IMR-90 (cell line): ENCODE measurements around the gene FARS2. TPM values are rescaled to one million over a fixed set of nuclear protein-coding genes. Genes with fewer than 3 reads are reported as not detected.

Experiments used
- ATAC-seq: fragments of 200-7000 bp; cut with Tn5 transposase; 2 replicates; pipeline ENCODE4 v1.9.1; 2020; ENCODE audit warnings: low read depth, mild to moderate bottlenecking, moderate library complexity
- BruUV-seq: library from RNA; stranded (reverse); fragments of 400-500 nt; replicated peaks from 2 replicates; lab custom pipeline; 2021; lab: Mats Ljungman, UMichigan
- CTCF ChIA-PET: fragments of 300-600 bp; formaldehyde crosslinking; extraction: SDS; loops from one replicate; lab custom pipeline; 2021; ENCODE audit warnings: antibody characterized with exemption; lab: Yijun Ruan, JAX
- POLR2A ChIA-PET: fragments of 300-600 bp; sonication (Branson Sonifier 250); formaldehyde crosslinking; loops from one replicate; lab custom pipeline; 2022; ENCODE audit warnings: antibody characterized with exemption; ENCODE audit not compliant: unreplicated experiment; lab: Charles Lee
- DNase-seq: peaks from one replicate; pipeline ENCODE4 v3.0.0; 2013
- H2AFZ ChIP-seq: replicated peaks from 2 replicates; pipeline ENCODE3; 2013; ENCODE audit warnings: low read length, mild to moderate bottlenecking; ENCODE audit not compliant: poor library complexity
- H2AK5ac ChIP-seq: 2 replicates; pipeline ENCODE4 v1.6.1; 2013; ENCODE audit warnings: low read depth, low read length, inconsistent platforms
- H2AK9ac ChIP-seq: replicated peaks from 2 replicates; pipeline ENCODE3; 2013; ENCODE audit warnings: mild to moderate bottlenecking, low read depth, low read length, moderate library complexity; ENCODE audit not compliant: poor library complexity
- H2BK120ac ChIP-seq: 2 replicates; pipeline ENCODE4 v1.6.1; 2013; ENCODE audit warnings: low read depth, low read length, inconsistent platforms
- H2BK15ac ChIP-seq: 3 replicates; pipeline ENCODE4 v1.6.1; 2013; ENCODE audit warnings: low read depth, low read length, inconsistent platforms
- H2BK20ac ChIP-seq: 2 replicates; pipeline ENCODE4 v1.6.1; 2013; ENCODE audit warnings: low read depth, mild to moderate bottlenecking, inconsistent platforms, low read length, moderate library complexity
- H2BK5ac ChIP-seq: 2 replicates; pipeline ENCODE4 v1.6.1; 2013; ENCODE audit warnings: mild to moderate bottlenecking, low read depth, low read length, inconsistent platforms; ENCODE audit not compliant: poor library complexity, severe bottlenecking
- H3K14ac ChIP-seq: replicated peaks from 2 replicates; pipeline ENCODE4 v1.6.1; 2013; ENCODE audit warnings: low read depth, low read length, inconsistent platforms
- H3K18ac ChIP-seq: 2 replicates; pipeline ENCODE4 v1.6.1; 2013; ENCODE audit warnings: low read depth, low read length, control low read depth
- H3K23ac ChIP-seq: 2 replicates; pipeline ENCODE4 v1.6.1; 2013; ENCODE audit warnings: low read depth, low read length, inconsistent platforms
- H3K27ac ChIP-seq: 2 replicates; pipeline ENCODE4 v1.5.1; 2013; ENCODE audit warnings: mild to moderate bottlenecking, control low read depth, low read length; ENCODE audit not compliant: insufficient read depth
- H3K27me3 ChIP-seq: 2 replicates; pipeline ENCODE4 v1.6.1; 2013; ENCODE audit warnings: low read length; ENCODE audit not compliant: control insufficient read depth, insufficient read depth
- H3K36me3 ChIP-seq: 2 replicates; pipeline ENCODE4 v1.6.1; 2013; ENCODE audit warnings: low read length, mixed read lengths; ENCODE audit not compliant: control insufficient read depth, insufficient read depth
- H3K4ac ChIP-seq: 2 replicates; pipeline ENCODE4 v1.6.1; 2013; ENCODE audit warnings: low read depth, low read length, inconsistent platforms
- H3K4me1 ChIP-seq: 2 replicates; pipeline ENCODE4 v1.6.1; 2013; ENCODE audit warnings: low read length, mixed read lengths; ENCODE audit not compliant: control insufficient read depth, insufficient read depth
- H3K4me2 ChIP-seq: 2 replicates; pipeline ENCODE4 v1.6.1; 2013; ENCODE audit warnings: low read depth, mild to moderate bottlenecking, control low read depth, low read length, moderate library complexity
- H3K4me3 ChIP-seq: 2 replicates; pipeline ENCODE4 v1.5.1; 2013; ENCODE audit warnings: low read depth, mild to moderate bottlenecking, control low read depth, low read length, moderate library complexity; ENCODE audit not compliant: insufficient read depth
- H3K56ac ChIP-seq: 2 replicates; pipeline ENCODE4 v1.6.1; 2013; ENCODE audit warnings: low read length, inconsistent platforms; ENCODE audit not compliant: insufficient read depth; ENCODE audit errors: extremely low read depth
- H3K79me1 ChIP-seq, 2 experiments: 2 replicates each; pipeline ENCODE4 v1.6.1; 2013; ENCODE audit warnings: low read length in 2 of 2, inconsistent platforms in 1 of 2, low read depth in 1 of 2
- H3K9ac ChIP-seq: 2 replicates; pipeline ENCODE4 v1.6.1; 2013; ENCODE audit warnings: low read depth, low read length, control low read depth
- H3K9me1 ChIP-seq: 2 replicates; pipeline ENCODE4 v1.6.1; 2013; ENCODE audit warnings: low read length, inconsistent platforms; ENCODE audit not compliant: insufficient read depth
- H3K9me3 ChIP-seq: 2 replicates; pipeline ENCODE4 v1.6.1; 2013; ENCODE audit warnings: low read length; ENCODE audit not compliant: control insufficient read depth, insufficient read depth
- H4K20me1 ChIP-seq: 2 replicates; pipeline ENCODE4 v1.6.1; 2013; ENCODE audit warnings: low read length, inconsistent platforms; ENCODE audit not compliant: insufficient read depth
- H4K5ac ChIP-seq: 2 replicates; pipeline ENCODE4 v1.6.1; 2013; ENCODE audit warnings: mild to moderate bottlenecking, low read depth, low read length, control low read depth
- H4K8ac ChIP-seq, 2 experiments: 2 replicates each; pipeline ENCODE4 v1.6.1; 2013; ENCODE audit warnings: low read depth in 2 of 2, low read length in 2 of 2, control low read depth in 1 of 2, inconsistent platforms in 1 of 2
- H4K91ac ChIP-seq: 2 replicates; pipeline ENCODE4 v1.6.1; 2013; ENCODE audit warnings: low read depth, low read length, inconsistent platforms; ENCODE audit not compliant: insufficient read depth
- CHD1 ChIP-seq: IDR thresholded peaks from 2 replicates; pipeline ENCODE4 v1.6.1; 2012; ENCODE audit warnings: low read depth, low read length, improper control_type of control experiment
- NFE2L2 ChIP-seq: fragments of 150-350 bp; IDR thresholded peaks from 2 replicates; pipeline ENCODE4 v1.6.1; 2016; ENCODE audit warnings: low read depth, mild to moderate bottlenecking, low read length
- RCOR1 ChIP-seq: IDR thresholded peaks from 2 replicates; pipeline ENCODE4 v1.6.1; 2012; ENCODE audit warnings: mild to moderate bottlenecking, low read length, improper control_type of control experiment; ENCODE audit not compliant: insufficient replicate concordance
- WGBS, 2 experiments: methylation state at CpG; one replicate each; pipeline versions ENCODE4 v1.1.5 to v1.1.7; 2013; ENCODE audit warnings: missing lambda C conversion rate in 2 of 2; ENCODE audit not compliant: insufficient read length in 1 of 2; ENCODE audit errors: extremely low coverage in 2 of 2; 5-methylcytosine and 5-hydroxymethylcytosine counted together
- dilution Hi-C: fragments of 300-500 bp; cut with HindIII; formaldehyde crosslinking; loops from one replicate; pipeline ENCODE4 v1.14.3; 2018; ENCODE audit warnings: low sequenced_read_pairs; ENCODE audit not compliant: unreplicated experiment
- in situ Hi-C: fragments of 300-500 bp; cut with MboI; formaldehyde crosslinking; loops from 3 replicates; pipeline ENCODE4 v1.14.3; 2019; ENCODE audit warnings: low sequenced_read_pairs, inconsistent platforms, mixed read lengths
- intact Hi-C: fragments of 100-400 bp; cut with micrococcal nuclease; formaldehyde crosslinking; loops from 2 replicates; pipeline ENCODE4 v1.10.0; 2022
- polyA plus RNA-seq, 3 experiments: library from polyadenylated mRNA; depleted of rRNA; stranded (reverse); fragments of >200 nt; gene quantifications; 2 replicates each; pipeline ENCODE4 v1.2.3, GENCODE V29; 2012; ENCODE audit warnings: low replicate concordance in 1 of 3
- total RNA-seq: library from RNA; depleted of rRNA; stranded (reverse); fragments of >200 nt; gene quantifications from 2 replicates; pipeline ENCODE4 v1.2.3, GENCODE V29; 2012

The FARS2 gene
- total and polyA plus RNA-seq, 2 of the 4 experiments (the other 2 are of a cell fraction) = 12.1 to 28.9 TPM

DNA sequence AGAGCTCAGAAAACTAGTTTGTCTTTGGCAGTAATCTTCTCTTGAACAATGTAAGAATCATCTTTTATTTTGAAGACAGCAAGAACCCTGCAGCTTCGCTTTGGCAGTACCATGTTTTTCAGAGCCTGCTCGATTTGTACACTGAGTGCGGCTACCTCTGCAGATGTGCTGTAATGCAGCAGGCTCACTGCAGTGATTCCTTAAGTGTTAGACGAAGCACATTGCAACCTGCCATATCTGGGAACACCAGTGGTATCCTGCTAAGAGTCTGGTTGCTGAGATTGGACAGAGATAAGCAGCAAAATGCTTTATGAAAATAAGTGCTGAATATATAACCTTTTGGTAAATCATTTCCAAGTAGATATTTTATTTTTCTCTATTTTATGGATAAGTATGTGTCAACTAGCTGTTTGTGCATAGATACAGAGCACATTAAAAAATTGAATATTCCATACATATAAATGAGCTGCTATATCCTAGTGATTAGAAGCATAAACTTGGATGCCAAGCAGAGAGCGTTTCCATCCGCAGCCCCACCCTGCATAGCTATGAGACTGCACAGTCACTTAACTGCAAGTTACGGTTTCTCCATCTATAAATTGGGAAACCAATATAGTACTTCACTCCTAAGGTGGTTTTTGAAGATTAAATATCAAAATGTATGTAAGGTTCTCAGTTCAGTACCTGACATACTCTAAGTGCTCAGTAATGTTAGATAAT lies 328.3 kb downstream of the FARS2 start:
- Histone ChIP-seq H3K79me1 (no peaks in the 10 kb centered on the region; a peak in 1 of 4 replicates), H2BK5ac (no peak overlapping the region), H2AK9ac (no peak overlapping the region), H4K20me1 (no peaks in the 10 kb centered on the region), H2BK15ac (no peak overlapping the region), H2AFZ (no peak overlapping the region), H4K91ac (no peak overlapping the region), H3K23ac (no peak overlapping the region), H3K56ac (no peak overlapping the region), H3K27me3 (no peaks in the 10 kb centered on the region), H4K8ac (no peak overlapping the region), H3K36me3 (no peaks in the 10 kb centered on the region), H4K5ac (no peak overlapping the region), H3K9ac (no peak overlapping the region), H3K9me3 (no peaks in the 10 kb centered on the region), H2BK120ac (no peak overlapping the region), H2AK5ac (no peak overlapping the region), H3K27ac (no peak overlapping the region), H2BK20ac (no peak overlapping the region), H3K4ac (no peak overlapping the region), H3K4me3 (no peak overlapping the region), H3K18ac (no peak overlapping the region), H3K9me1 (no peaks in the 10 kb centered on the region), H3K4me2 (no peak overlapping the region), H3K4me1 (no peaks in the 10 kb centered on the region), H3K14ac (no peak overlapping the region)
- ChIA-PET POLR2A (no interaction called here), CTCF (no interaction called here)
- BruUV-seq = no TSS peak
- ATAC-seq = no peak
- in situ Hi-C loops = no loop called here
- 83% methylated on average over 3 of the region's 7 CpGs; no CpG with 5 or more reads in 1 of the 2 experiments for WGBS, 2 experiments
- intact Hi-C loops = no loop called here
- dilution Hi-C loops = no loop called here
- no peak for DNase-seq
- no peak for TF ChIP-seq RCOR1
- no peak for TF ChIP-seq CHD1
- TF ChIP-seq NFE2L2 = no peak
